Activated CD4-positive, CD25-positive, alpha-beta regulatory T cell (primary cell): Measurements from ENCODE around the gene ALLC.

Experiments used
- DNase-seq, 4 experiments: peaks; one replicate each; lab custom pipeline; 2025; lab: John Stamatoyannopoulos, UW

ALLC gene

GRCh38 chr2:3679180-3679579 lies 21.2 kb downstream of the ALLC start:
- no peak for DNase-seq

GRCh38 chr2:3679616-3680393 lies 21.8 kb downstream of the ALLC start:
- DNase-seq: no peak

GRCh38 chr2:3680548-3681345 lies 22.7 kb downstream of the ALLC start:
- DNase-seq: no peak

GRCh38 chr2:3681625-3682024 lies 23.6 kb downstream of the ALLC start:
- DNase-seq: no peak

- no peak for DNase-seq
These were observed 24.8 kb downstream of the ALLC start for GRCh38 chr2:3682811-3683210.

- no peak for DNase-seq
These were observed 25.9 kb downstream of the ALLC start for GRCh38 chr2:3683748-3684454.

- no peak for DNase-seq
These were observed 32.2 kb downstream of the ALLC start for GRCh38 chr2:3689998-3690748.

- DNase-seq: no peak
These were observed 34.4 kb downstream of the ALLC start for GRCh38 chr2:3692375-3692774.

GRCh38 chr2:3696545-3696944 lies 38.5 kb downstream of the ALLC start:
- DNase-seq: no peak

GRCh38 chr2:3701071-3701470 lies 43.1 kb downstream of the ALLC start:
- no peak for DNase-seq

- DNase-seq: no peak
These were observed 45.3 kb downstream of the ALLC start, which contains the start of gene DCDC2C for GRCh38 chr2:3703236-3703756. Gene DCDC2C (plus strand): TSS chr2:3703575. CDS start chr2:3703752, 177 bp downstream.

- DNase-seq: no peak
These were observed 45.9 kb downstream of the ALLC start for GRCh38 chr2:3703757-3704355.

GRCh38 chr2:3704692-3705091 lies 46.7 kb downstream of the ALLC start:
- DNase-seq: no peak

GRCh38 chr2:3705782-3706181 lies 47.8 kb downstream of the ALLC start:
- no peak for DNase-seq

GRCh38 chr2:3706892-3707291 lies 48.9 kb downstream of the ALLC start:
- DNase-seq: no peak

- DNase-seq: no peak
These were observed 50.6 kb downstream of the ALLC start for GRCh38 chr2:3708576-3708975.

- DNase-seq: no peak
These were observed 51.2 kb downstream of the ALLC start for GRCh38 chr2:3709225-3709624.

- no peak for DNase-seq
These were observed 54.4 kb downstream of the ALLC start for GRCh38 chr2:3712424-3712823.

GRCh38 chr2:3712831-3713503 lies 55.0 kb downstream of the ALLC start:
- no peak for DNase-seq

GRCh38 chr2:3718679-3719078 lies 60.7 kb downstream of the ALLC start:
- no peak for DNase-seq

GRCh38 chr2:3725002-3725401 lies 67.0 kb downstream of the ALLC start:
- no peak for DNase-seq
